Panc1 (cell line): ENCODE measurements around the gene C20orf204.

Experiments used
- POLR2AphosphoS5 ChIP-seq: IDR thresholded peaks from 2 replicates; pipeline ENCODE4 v1.6.1; 2012; ENCODE audit warnings: mild to moderate bottlenecking, low read depth, low read length, moderate library complexity
- SIN3A ChIP-seq: IDR thresholded peaks from 2 replicates; pipeline ENCODE4 v1.6.1; 2012; ENCODE audit warnings: low read depth, mild to moderate bottlenecking, low read length, moderate library complexity, borderline replicate concordance; ENCODE audit not compliant: insufficient read depth
- TCF7L2 ChIP-seq: IDR thresholded peaks from 2 replicates; pipeline ENCODE4 v1.6.1; 2011; ENCODE audit warnings: mild to moderate bottlenecking, low read depth, low read length, inconsistent platforms
- TF ChIP-seq, protein P1 (sequence below): fragments of 450-650 bp; IDR thresholded peaks from 2 replicates; pipeline ENCODE4 v1.5.1; 2017; ENCODE audit warnings: mild to moderate bottlenecking
- TF ChIP-seq, protein P2 (sequence below), 2 experiments: IDR thresholded peaks; 2 replicates each; pipeline ENCODE4 v1.6.1; 2011 to 2012; ENCODE audit warnings: low read depth in 2 of 2, control low read depth in 1 of 2, low read length in 1 of 2, mild to moderate bottlenecking in 1 of 2, moderate library complexity in 1 of 2; ENCODE audit not compliant: insufficient read depth in 1 of 2

DNA sequence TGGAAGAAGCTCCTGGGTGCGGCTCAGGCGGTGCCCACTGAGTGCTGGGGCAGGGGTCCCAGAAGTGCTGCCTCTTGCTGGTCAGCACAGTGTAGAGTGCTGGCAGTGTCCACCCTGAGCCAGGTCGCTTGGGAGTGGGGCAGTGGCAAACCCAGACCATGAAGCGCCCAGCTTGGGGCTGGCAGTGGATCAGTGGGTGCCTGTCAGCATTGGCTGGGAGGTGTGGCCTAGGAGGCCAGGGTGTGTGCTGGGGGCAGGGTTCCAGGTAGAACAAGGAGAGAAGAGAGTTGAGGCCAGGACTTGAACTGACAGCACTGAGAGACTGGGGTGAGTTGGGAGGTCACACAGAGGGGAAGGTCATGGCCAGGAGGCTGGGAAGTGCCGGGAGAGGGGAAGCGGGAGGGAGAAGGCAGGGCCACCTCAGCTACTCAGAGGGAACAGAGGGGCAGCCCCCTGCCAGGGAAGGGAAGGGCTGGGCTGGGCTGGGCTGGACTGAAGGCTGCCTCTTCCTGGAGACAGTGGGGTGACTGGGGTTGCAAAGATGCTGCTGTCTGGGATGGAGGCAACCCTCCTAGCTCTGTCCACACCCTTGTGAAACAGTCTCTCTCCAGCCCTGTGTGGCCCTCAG lies 31.1 kb downstream of the C20orf204 start:
- TF ChIP-seq, protein P1, sequence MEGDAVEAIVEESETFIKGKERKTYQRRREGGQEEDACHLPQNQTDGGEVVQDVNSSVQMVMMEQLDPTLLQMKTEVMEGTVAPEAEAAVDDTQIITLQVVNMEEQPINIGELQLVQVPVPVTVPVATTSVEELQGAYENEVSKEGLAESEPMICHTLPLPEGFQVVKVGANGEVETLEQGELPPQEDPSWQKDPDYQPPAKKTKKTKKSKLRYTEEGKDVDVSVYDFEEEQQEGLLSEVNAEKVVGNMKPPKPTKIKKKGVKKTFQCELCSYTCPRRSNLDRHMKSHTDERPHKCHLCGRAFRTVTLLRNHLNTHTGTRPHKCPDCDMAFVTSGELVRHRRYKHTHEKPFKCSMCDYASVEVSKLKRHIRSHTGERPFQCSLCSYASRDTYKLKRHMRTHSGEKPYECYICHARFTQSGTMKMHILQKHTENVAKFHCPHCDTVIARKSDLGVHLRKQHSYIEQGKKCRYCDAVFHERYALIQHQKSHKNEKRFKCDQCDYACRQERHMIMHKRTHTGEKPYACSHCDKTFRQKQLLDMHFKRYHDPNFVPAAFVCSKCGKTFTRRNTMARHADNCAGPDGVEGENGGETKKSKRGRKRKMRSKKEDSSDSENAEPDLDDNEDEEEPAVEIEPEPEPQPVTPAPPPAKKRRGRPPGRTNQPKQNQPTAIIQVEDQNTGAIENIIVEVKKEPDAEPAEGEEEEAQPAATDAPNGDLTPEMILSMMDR, result no peak
- TF ChIP-seq POLR2AphosphoS5 (no peak), SIN3A (no peak), TCF7L2 (no peak)
- TF ChIP-seq, protein P2, sequence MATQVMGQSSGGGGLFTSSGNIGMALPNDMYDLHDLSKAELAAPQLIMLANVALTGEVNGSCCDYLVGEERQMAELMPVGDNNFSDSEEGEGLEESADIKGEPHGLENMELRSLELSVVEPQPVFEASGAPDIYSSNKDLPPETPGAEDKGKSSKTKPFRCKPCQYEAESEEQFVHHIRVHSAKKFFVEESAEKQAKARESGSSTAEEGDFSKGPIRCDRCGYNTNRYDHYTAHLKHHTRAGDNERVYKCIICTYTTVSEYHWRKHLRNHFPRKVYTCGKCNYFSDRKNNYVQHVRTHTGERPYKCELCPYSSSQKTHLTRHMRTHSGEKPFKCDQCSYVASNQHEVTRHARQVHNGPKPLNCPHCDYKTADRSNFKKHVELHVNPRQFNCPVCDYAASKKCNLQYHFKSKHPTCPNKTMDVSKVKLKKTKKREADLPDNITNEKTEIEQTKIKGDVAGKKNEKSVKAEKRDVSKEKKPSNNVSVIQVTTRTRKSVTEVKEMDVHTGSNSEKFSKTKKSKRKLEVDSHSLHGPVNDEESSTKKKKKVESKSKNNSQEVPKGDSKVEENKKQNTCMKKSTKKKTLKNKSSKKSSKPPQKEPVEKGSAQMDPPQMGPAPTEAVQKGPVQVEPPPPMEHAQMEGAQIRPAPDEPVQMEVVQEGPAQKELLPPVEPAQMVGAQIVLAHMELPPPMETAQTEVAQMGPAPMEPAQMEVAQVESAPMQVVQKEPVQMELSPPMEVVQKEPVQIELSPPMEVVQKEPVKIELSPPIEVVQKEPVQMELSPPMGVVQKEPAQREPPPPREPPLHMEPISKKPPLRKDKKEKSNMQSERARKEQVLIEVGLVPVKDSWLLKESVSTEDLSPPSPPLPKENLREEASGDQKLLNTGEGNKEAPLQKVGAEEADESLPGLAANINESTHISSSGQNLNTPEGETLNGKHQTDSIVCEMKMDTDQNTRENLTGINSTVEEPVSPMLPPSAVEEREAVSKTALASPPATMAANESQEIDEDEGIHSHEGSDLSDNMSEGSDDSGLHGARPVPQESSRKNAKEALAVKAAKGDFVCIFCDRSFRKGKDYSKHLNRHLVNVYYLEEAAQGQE (IDR thresholded peaks at IDR 0.05; ENCODE audit: insufficient read depth in 1 of 2, low read depth in 2 of 2, low read length in 1 of 2), result no peak
